ENCODE measurements around the gene UBE3B. TPM values are rescaled to one million over a fixed set of nuclear protein-coding genes. Genes with fewer than 3 reads are reported as not detected.

Gene UBE3B
- total RNA-seq, 2 donors from 2014 or later, result 32.0 to 39.8 TPM

DNA sequence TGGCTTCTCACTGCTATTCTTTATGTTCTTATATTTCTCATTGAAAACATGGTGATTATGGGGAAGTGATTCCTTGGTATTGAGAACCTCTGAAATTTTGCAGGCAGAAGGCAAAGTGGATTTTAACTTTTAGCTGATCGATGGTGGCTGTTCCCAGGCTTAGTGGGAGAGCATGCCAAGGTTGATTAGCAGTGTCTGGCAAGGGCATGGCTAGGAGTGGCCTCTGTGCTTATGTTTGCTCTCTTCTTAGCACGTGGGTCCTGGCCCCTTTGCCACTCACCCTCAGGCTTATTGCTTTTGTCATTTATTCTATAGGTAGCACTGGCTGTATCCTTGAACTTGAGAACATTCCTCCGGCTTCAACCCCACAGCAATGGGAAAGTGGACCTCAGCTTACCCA, 98.2 kb downstream of the UBE3B start:
- H3K4me1 Mint-ChIP-seq, result peaks cover 16% of the 10 kb centered on the region
- H3K27me3 ChIP-seq (ENCODE audit: control insufficient read depth, insufficient read depth, low read length, poor library complexity, severe bottlenecking), result no peaks in the 10 kb centered on the region
- no peak overlapping the region for H3K4me3 ChIP-seq (ENCODE audit: low read length)
- no peaks in the 10 kb centered on the region for H3K9me3 Mint-ChIP-seq
- no peak overlapping the region for H3K9ac ChIP-seq (ENCODE audit: extremely low read depth, low read length, poor library complexity, severe bottlenecking)
- no peak overlapping the region for H3K27ac ChIP-seq (ENCODE audit: low read depth, low read length)
- no peak overlapping the region for H3K4me3 Mint-ChIP-seq
- no peak overlapping the region for H3K27ac Mint-ChIP-seq
- 94 to 100% methylated on average over 1 to 3 of the region's 3 CpGs for WGBS, 2 experiments (ENCODE audit: insufficient coverage in 1 of 2, insufficient read length in 1 of 2)
- no peaks in the 10 kb centered on the region for H3K27me3 Mint-ChIP-seq (ENCODE audit: insufficient read depth)
- no peaks in the 10 kb centered on the region for H3K9me3 ChIP-seq (ENCODE audit: control insufficient read depth, low read length)
- no peak for TF ChIP-seq CTCF (conservative IDR thresholded peaks at IDR 0.05)
- H3K4me1 ChIP-seq (ENCODE audit: control insufficient read depth, insufficient read depth, low read length), result no peaks in the 10 kb centered on the region
- peaks cover 36% of the 10 kb centered on the region for H3K36me3 ChIP-seq (ENCODE audit: control insufficient read depth, insufficient read depth, low read length)
- no peak for DNase-seq
- H3K36me3 Mint-ChIP-seq (ENCODE audit: low read depth), result peaks cover 39% of the 10 kb centered on the region

DNA sequence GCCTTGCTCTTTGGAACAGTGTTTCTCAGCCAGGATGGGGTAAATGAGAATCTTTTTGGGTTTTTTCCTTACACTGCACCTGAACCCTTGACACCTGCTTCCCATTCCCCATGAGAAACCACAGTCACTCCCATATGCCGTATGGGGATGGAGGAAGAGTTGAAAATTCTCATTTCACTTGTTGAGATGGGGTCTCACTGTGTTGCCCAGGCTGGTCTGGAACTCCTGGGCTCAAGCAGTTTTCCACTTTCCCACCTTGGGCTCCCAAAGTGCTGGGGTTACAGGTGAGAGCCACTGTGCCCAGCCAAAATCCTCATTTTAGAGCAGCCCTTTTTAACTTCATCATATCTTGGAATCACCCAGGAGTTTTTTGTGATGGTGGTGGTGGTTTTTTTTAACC, 99.9 kb downstream of the UBE3B start:
- Mint-ChIP-seq H3K4me1 (peaks cover 16% of the 10 kb centered on the region), H3K27ac (no peak overlapping the region), H3K36me3 (ENCODE audit: low read depth) (peaks cover 48% of the 10 kb centered on the region), H3K27me3 (ENCODE audit: insufficient read depth) (no peaks in the 10 kb centered on the region), H3K9me3 (no peaks in the 10 kb centered on the region), H3K4me3 (no peak overlapping the region)
- no peak overlapping the region for H3K9ac ChIP-seq (ENCODE audit: extremely low read depth, low read length, poor library complexity, severe bottlenecking)
- H3K27me3 ChIP-seq (ENCODE audit: control insufficient read depth, insufficient read depth, low read length, poor library complexity, severe bottlenecking), result no peaks in the 10 kb centered on the region
- DNase-seq, result no peak
- H3K9me3 ChIP-seq (ENCODE audit: control insufficient read depth, low read length), result no peaks in the 10 kb centered on the region
- WGBS, 2 experiments (ENCODE audit: insufficient coverage in 1 of 2, insufficient read length in 1 of 2), result 100% methylated on average over 1 of the region's 1 CpG; no CpG with 5 or more reads in 1 of the 2 experiments
- no peaks in the 10 kb centered on the region for H3K4me1 ChIP-seq (ENCODE audit: control insufficient read depth, insufficient read depth, low read length)
- H3K27ac ChIP-seq (ENCODE audit: low read depth, low read length), result no peak overlapping the region
- no peak for TF ChIP-seq CTCF (conservative IDR thresholded peaks at IDR 0.05)
- peaks cover 46% of the 10 kb centered on the region for H3K36me3 ChIP-seq (ENCODE audit: control insufficient read depth, insufficient read depth, low read length)
- no peak overlapping the region for H3K4me3 ChIP-seq (ENCODE audit: low read length)

DNA sequence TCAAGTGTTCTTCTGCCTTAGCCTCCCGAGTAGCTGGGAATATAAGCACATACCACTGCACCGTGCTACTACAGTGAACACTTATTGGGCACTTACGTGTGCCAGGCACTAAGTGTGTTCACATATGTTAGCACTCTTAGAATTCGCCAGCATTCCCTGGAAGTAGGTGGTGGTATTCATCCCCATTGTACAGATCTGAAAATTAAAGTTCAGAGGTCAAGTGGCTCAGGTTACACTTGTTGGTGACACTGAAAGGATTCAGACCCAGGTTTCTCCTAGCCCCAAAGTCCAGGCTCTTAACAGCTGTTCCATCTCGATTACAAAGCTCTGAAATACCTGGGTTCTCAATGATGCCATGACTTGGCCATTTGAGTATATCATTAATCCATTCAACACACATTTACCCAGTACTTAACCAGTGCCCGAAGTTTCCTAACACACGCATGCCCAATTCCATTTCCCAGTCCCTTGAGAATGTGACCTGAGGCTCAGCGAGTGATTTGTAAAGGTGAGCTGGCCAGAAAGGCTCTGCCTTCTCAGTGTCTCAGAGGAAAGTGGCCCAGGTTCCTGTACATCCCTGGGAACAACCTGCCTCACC, 101.0 kb downstream of the UBE3B start:
- no peak for TF ChIP-seq CTCF (conservative IDR thresholded peaks at IDR 0.05)
- no peak overlapping the region for H3K27ac Mint-ChIP-seq
- H3K36me3 ChIP-seq (ENCODE audit: control insufficient read depth, insufficient read depth, low read length), result peaks cover 46% of the 10 kb centered on the region

More for the DNA sequence above, 101.0 kb downstream of the UBE3B start:
- H3K27me3 ChIP-seq (ENCODE audit: control insufficient read depth, insufficient read depth, low read length, poor library complexity, severe bottlenecking), result no peaks in the 10 kb centered on the region
- 85 to 87% methylated on average over 7 to 8 of the region's 8 CpGs for WGBS, 2 experiments (ENCODE audit: insufficient coverage in 1 of 2, insufficient read length in 1 of 2)
- Mint-ChIP-seq H3K27me3 (ENCODE audit: insufficient read depth) (no peaks in the 10 kb centered on the region), H3K9me3 (no peaks in the 10 kb centered on the region), H3K4me1 (peaks cover 10% of the 10 kb centered on the region), H3K4me3 (no peak overlapping the region), H3K36me3 (ENCODE audit: low read depth) (peaks cover 51% of the 10 kb centered on the region)
- H3K4me1 ChIP-seq (ENCODE audit: control insufficient read depth, insufficient read depth, low read length), result no peaks in the 10 kb centered on the region
- H3K4me3 ChIP-seq (ENCODE audit: low read length), result no peak overlapping the region
- H3K9ac ChIP-seq (ENCODE audit: extremely low read depth, low read length, poor library complexity, severe bottlenecking), result no peak overlapping the region
- DNase-seq, result no peak
- H3K9me3 ChIP-seq (ENCODE audit: control insufficient read depth, low read length), result no peaks in the 10 kb centered on the region
- H3K27ac ChIP-seq (ENCODE audit: low read depth, low read length), result no peak overlapping the region
